Embryonic facial prominence (tissue), 1 donor: ENCODE results near the gene PAFAH1B1.

Source experiments
- DNase-seq: peaks from one replicate; pipeline ENCODE4 v3.0.0-alpha.2; 2016; ENCODE audit errors: extremely low spot score

Gene PAFAH1B1

DNA sequence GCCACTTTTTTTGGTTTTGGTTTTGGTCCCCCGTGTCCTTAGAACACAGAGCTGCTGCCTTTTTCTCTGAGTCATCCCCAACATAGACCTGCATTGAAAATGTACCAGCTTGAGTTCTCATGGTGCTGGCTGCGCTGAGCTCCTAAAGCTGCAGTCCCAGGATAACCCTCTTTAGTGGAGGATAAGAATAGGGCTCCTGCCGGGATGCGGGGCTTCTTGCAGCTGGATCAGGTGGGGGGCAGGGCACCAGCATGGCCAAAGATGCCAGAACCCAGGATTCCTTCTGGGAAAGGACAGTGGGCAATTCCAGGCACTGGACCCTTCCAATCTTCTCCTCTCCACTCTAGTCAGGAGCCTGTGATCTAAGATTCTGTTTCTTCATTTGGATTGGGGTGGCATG lies 126.4 kb downstream of the PAFAH1B1 start:
- DNase-seq, result no peak

- no peak for DNase-seq
Observed at GRCh38 chr17:2721603-2722002, 128.1 kb downstream of the PAFAH1B1 start.

DNA sequence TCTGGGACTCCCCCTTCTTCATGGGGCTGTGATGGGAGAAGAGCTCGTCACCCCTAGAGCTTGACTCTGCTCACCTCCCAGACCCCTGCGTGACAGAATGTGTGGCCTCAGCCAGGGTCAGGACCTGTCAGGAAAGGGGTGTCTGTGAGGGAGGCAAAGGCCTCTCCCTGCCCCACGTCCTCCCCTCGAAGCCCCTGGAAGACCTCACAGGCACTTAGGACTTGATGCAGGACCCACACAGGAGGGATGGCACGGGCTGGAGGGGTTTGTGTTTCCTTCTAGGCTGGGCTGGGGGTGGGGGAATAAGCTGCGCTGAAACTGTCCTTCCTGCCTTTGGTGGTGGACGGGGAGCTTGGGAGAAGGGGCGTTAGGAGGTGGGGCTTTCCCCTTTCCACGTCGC lies 129.2 kb downstream of the PAFAH1B1 start:
- no peak for DNase-seq

GRCh38 chr17:2723505-2723996 lies 130.1 kb downstream of the PAFAH1B1 start:
- no peak for DNase-seq

DNA sequence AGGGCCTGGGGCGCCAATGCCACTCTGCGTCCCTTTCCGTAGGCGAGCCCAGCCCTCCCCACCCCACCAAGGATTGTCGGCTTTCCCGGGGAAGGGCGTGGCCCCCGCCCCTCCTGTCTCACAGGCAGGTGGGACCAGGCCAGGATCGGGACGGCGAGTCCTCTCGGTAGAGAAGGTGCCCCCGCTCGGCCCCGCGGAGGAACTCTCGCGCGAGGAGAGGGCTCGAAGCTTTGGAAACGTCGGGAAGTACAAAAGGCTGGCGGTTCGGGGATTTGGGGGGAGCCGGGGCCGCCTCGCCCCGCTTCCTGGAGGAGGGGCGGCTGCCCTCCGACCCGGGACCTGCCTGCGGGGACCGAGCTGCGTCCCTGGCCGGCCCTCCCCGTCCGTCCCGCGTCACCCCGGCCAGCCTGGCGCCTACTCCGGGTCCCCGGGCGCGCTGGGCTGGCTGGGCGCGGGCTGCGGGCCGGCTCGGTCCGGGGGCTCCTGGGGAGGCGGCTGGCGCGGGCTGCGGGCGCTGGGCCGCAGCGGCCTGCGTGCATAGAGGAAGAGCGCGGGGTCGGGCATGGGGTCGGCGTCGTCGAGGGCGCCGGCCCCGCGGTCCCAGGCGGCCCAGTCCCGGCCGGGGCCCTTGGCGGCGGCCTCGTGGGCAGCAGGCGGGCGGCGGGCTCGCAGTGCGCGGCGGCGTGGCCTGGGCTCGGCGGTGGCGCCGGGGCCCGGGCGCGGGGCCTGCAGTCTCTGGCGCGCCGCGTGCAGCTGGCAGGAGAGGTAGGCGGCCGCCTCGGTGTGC lies 130.7 kb downstream of the PAFAH1B1 start:
- no peak for DNase-seq

DNA sequence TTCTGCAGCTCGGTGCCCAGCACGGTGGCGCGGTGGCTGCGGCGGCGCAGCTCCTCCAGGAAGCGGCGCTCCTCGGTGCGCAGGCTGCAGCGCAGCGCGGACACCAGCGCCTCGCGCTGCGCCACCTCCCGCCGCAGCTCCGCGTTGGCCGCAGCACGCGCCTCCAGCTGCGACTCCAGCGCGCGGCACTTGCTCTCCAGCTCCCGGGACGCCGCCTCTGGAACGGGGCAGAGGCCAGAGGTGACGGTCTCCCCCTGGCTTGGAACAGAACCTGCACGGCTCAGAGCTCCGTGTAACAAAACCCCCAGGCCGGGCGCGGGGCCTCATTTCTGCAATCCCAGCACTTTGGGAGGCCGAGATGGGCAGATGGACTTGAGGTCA lies 131.3 kb downstream of the PAFAH1B1 start:
- no peak for DNase-seq

- DNase-seq, result no peak
Observed at GRCh38 chr17:2730764-2731353, 137.4 kb downstream of the PAFAH1B1 start.

GRCh38 chr17:2731807-2732206 lies 138.4 kb downstream of the PAFAH1B1 start:
- no peak for DNase-seq

GRCh38 chr17:2734939-2735338 lies 141.5 kb downstream of the PAFAH1B1 start:
- no peak for DNase-seq
